Activated T-helper 17 cell treated with anti-CD3 and anti-CD28 coated beads, Interleukin-2, amount 50 U/mL, for 72 hours (primary cell): Measurements from ENCODE around the gene KRT80. TPM values are rescaled to one million over a fixed set of nuclear protein-coding genes. Genes with fewer than 3 reads are reported as not detected.

ENCODE experiments used
- ATAC-seq: fragments of 150-1000 bp; cut with Tn5 transposase; replicated peaks from 2 replicates; pipeline ENCODE4 v1.10.0; 2021; ENCODE audit warnings: mild to moderate bottlenecking, moderate library complexity
- H3K27ac Mint-ChIP-seq: one replicate; pipeline ENCODE4 v1.8.0; 2022; ENCODE audit warnings: mixed read lengths
- H3K27me3 Mint-ChIP-seq: one replicate; pipeline ENCODE4 v1.8.0; 2022; ENCODE audit warnings: mixed read lengths
- H3K36me3 Mint-ChIP-seq: one replicate; pipeline ENCODE4 v1.8.0; 2022; ENCODE audit warnings: low read depth, mild to moderate bottlenecking, mixed read lengths
- H3K4me1 Mint-ChIP-seq: one replicate; pipeline ENCODE4 v1.8.0; 2022; ENCODE audit warnings: mixed read lengths
- H3K4me3 Mint-ChIP-seq: one replicate; pipeline ENCODE4 v1.8.0; 2022; ENCODE audit warnings: mild to moderate bottlenecking, mixed read lengths
- H3K9me3 Mint-ChIP-seq: one replicate; pipeline ENCODE4 v1.8.0; 2022; ENCODE audit warnings: mixed read lengths
- total RNA-seq, 2 donors: library from RNA; stranded (reverse); gene quantifications; one replicate each; pipeline ENCODE4 v1.2.3, GENCODE V29; 2022

Gene KRT80
- total RNA-seq, 2 donors from 2014 or later, result not detected

GRCh38 chr12:52156311-52156710 lies 35.5 kb downstream of the KRT80 start:
- no peak overlapping the region for H3K27ac Mint-ChIP-seq
- no peaks in the 10 kb centered on the region for H3K9me3 Mint-ChIP-seq
- peak; percentile 15 for ATAC-seq
- H3K4me3 Mint-ChIP-seq, result no peak overlapping the region
- no peaks in the 10 kb centered on the region for H3K36me3 Mint-ChIP-seq
- H3K27me3 Mint-ChIP-seq, result no peaks in the 10 kb centered on the region
- peaks cover 32% of the 10 kb centered on the region for H3K4me1 Mint-ChIP-seq

- H3K4me1 Mint-ChIP-seq, result peaks cover 28% of the 10 kb centered on the region
- H3K36me3 Mint-ChIP-seq, result no peaks in the 10 kb centered on the region
- H3K9me3 Mint-ChIP-seq, result no peaks in the 10 kb centered on the region
- no peaks in the 10 kb centered on the region for H3K27me3 Mint-ChIP-seq
- ATAC-seq, result no peak
- no peak overlapping the region for H3K4me3 Mint-ChIP-seq
- H3K27ac Mint-ChIP-seq, result peak overlapping the region; percentile 14
Measured at GRCh38 chr12:52155048-52155868, 36.6 kb downstream of the KRT80 start.

GRCh38 chr12:52152905-52153317 lies 38.9 kb downstream of the KRT80 start:
- peak overlapping the region; percentile 12 for H3K4me3 Mint-ChIP-seq
- no peaks in the 10 kb centered on the region for H3K36me3 Mint-ChIP-seq
- no peak for ATAC-seq
- peaks cover 28% of the 10 kb centered on the region for H3K4me1 Mint-ChIP-seq
- no peaks in the 10 kb centered on the region for H3K9me3 Mint-ChIP-seq
- H3K27me3 Mint-ChIP-seq, result no peaks in the 10 kb centered on the region
- H3K27ac Mint-ChIP-seq, result no peak overlapping the region

- H3K4me3 Mint-ChIP-seq, result peak overlapping the region; percentile 67
Measured at GRCh38 chr12:52151837-52152783, 39.7 kb downstream of the KRT80 start.

GRCh38 chr12:52151153-52151836 lies 40.5 kb downstream of the KRT80 start:
- Mint-ChIP-seq H3K9me3 (no peaks in the 10 kb centered on the region), H3K36me3 (no peaks in the 10 kb centered on the region), H3K4me1 (peaks cover 21% of the 10 kb centered on the region), H3K27me3 (no peaks in the 10 kb centered on the region), H3K27ac (peak overlapping the region; percentile 76), H3K4me3 (peak overlapping the region; percentile 67)
- no peak for ATAC-seq

More at GRCh38 chr12:52151837-52152783, 39.7 kb downstream of the KRT80 start:
- H3K27me3 Mint-ChIP-seq, result no peaks in the 10 kb centered on the region
- no peaks in the 10 kb centered on the region for H3K36me3 Mint-ChIP-seq
- H3K4me1 Mint-ChIP-seq, result peaks cover 28% of the 10 kb centered on the region
- ATAC-seq, result peak; percentile 84
- peak overlapping the region; percentile 76 for H3K27ac Mint-ChIP-seq
- no peaks in the 10 kb centered on the region for H3K9me3 Mint-ChIP-seq

GRCh38 chr12:52149651-52150241 lies 42.1 kb downstream of the KRT80 start:
- H3K27me3 Mint-ChIP-seq, result no peaks in the 10 kb centered on the region
- no peak for ATAC-seq
- H3K4me3 Mint-ChIP-seq, result no peak overlapping the region
- peaks cover 7% of the 10 kb centered on the region for H3K4me1 Mint-ChIP-seq
- no peaks in the 10 kb centered on the region for H3K36me3 Mint-ChIP-seq
- peak overlapping the region; percentile 41 for H3K27ac Mint-ChIP-seq
- no peaks in the 10 kb centered on the region for H3K9me3 Mint-ChIP-seq

GRCh38 chr12:52149182-52149641 lies 42.6 kb downstream of the KRT80 start:
- H3K4me1 Mint-ChIP-seq, result peaks cover 7% of the 10 kb centered on the region
- no peak overlapping the region for H3K4me3 Mint-ChIP-seq
- H3K27ac Mint-ChIP-seq, result no peak overlapping the region
- no peak for ATAC-seq
- no peaks in the 10 kb centered on the region for H3K9me3 Mint-ChIP-seq
- H3K27me3 Mint-ChIP-seq, result no peaks in the 10 kb centered on the region
- no peaks in the 10 kb centered on the region for H3K36me3 Mint-ChIP-seq

- ATAC-seq, result no peak
- Mint-ChIP-seq H3K27ac (no peak overlapping the region), H3K9me3 (no peaks in the 10 kb centered on the region), H3K27me3 (no peaks in the 10 kb centered on the region), H3K4me3 (no peak overlapping the region), H3K36me3 (no peaks in the 10 kb centered on the region), H3K4me1 (peaks cover 7% of the 10 kb centered on the region)
Measured at GRCh38 chr12:52148464-52149181, 43.2 kb downstream of the KRT80 start.

GRCh38 chr12:52147964-52148463 lies 43.8 kb downstream of the KRT80 start:
- no peaks in the 10 kb centered on the region for H3K36me3 Mint-ChIP-seq
- H3K4me3 Mint-ChIP-seq, result no peak overlapping the region

GRCh38 chr12:52147367-52147963 lies 44.3 kb downstream of the KRT80 start:
- Mint-ChIP-seq H3K27me3 (no peaks in the 10 kb centered on the region), H3K36me3 (no peaks in the 10 kb centered on the region), H3K27ac (no peak overlapping the region), H3K4me3 (no peak overlapping the region), H3K9me3 (no peaks in the 10 kb centered on the region), H3K4me1 (peaks cover 7% of the 10 kb centered on the region)
- no peak for ATAC-seq

More at GRCh38 chr12:52147964-52148463, 43.8 kb downstream of the KRT80 start:
- no peak for ATAC-seq
- Mint-ChIP-seq H3K9me3 (no peaks in the 10 kb centered on the region), H3K27me3 (no peaks in the 10 kb centered on the region), H3K27ac (no peak overlapping the region), H3K4me1 (peaks cover 7% of the 10 kb centered on the region)

GRCh38 chr12:52146822-52147366 lies 44.9 kb downstream of the KRT80 start:
- no peaks in the 10 kb centered on the region for H3K27me3 Mint-ChIP-seq
- no peak overlapping the region for H3K27ac Mint-ChIP-seq
- no peak overlapping the region for H3K4me3 Mint-ChIP-seq
- peaks cover 7% of the 10 kb centered on the region for H3K4me1 Mint-ChIP-seq
- ATAC-seq, result no peak
- H3K36me3 Mint-ChIP-seq, result no peaks in the 10 kb centered on the region
- H3K9me3 Mint-ChIP-seq, result no peaks in the 10 kb centered on the region

- Mint-ChIP-seq H3K9me3 (no peaks in the 10 kb centered on the region), H3K36me3 (no peaks in the 10 kb centered on the region), H3K4me3 (no peak overlapping the region), H3K4me1 (peaks cover under 1% of the 10 kb centered on the region), H3K27me3 (no peaks in the 10 kb centered on the region), H3K27ac (no peak overlapping the region)
- no peak for ATAC-seq
Measured at GRCh38 chr12:52146089-52146821, 45.6 kb downstream of the KRT80 start.
